Stimulated activated naive CD8-positive, alpha-beta T cell treated with anti-CD3 and anti-CD28 coated beads, Interleukin-15, Interleukin-2, amounts not matched to agents 100 ng/mL and 50 ng/mL, for 24 hours (primary cell): ENCODE results near the gene ERBB4.

Experiments
- H3K27ac Mint-ChIP-seq: one replicate; pipeline ENCODE4 v1.8.0; 2021; ENCODE audit warnings: mild to moderate bottlenecking, mixed read lengths
- H3K27me3 Mint-ChIP-seq: one replicate; pipeline ENCODE4 v1.8.0; 2021; ENCODE audit warnings: mixed read lengths
- H3K36me3 Mint-ChIP-seq: one replicate; pipeline ENCODE4 v1.8.0; 2021; ENCODE audit warnings: low read depth, mixed read lengths
- H3K4me1 Mint-ChIP-seq: one replicate; pipeline ENCODE4 v1.8.0; 2021; ENCODE audit warnings: low read depth, mixed read lengths
- H3K4me3 Mint-ChIP-seq: one replicate; pipeline ENCODE4 v1.8.0; 2021; ENCODE audit warnings: mild to moderate bottlenecking, mixed read lengths
- H3K9me3 Mint-ChIP-seq: one replicate; pipeline ENCODE4 v1.8.0; 2021; ENCODE audit warnings: mixed read lengths

Gene ERBB4

GRCh38 chr2:211469664-211470059, 1068.9 kb downstream of the ERBB4 start:
- no peaks in the 10 kb centered on the region for H3K4me1 Mint-ChIP-seq
- no peaks in the 10 kb centered on the region for H3K27me3 Mint-ChIP-seq
- no peak overlapping the region for H3K4me3 Mint-ChIP-seq
- peaks cover 2% of the 10 kb centered on the region for H3K9me3 Mint-ChIP-seq
- H3K27ac Mint-ChIP-seq = no peak overlapping the region
- no peaks in the 10 kb centered on the region for H3K36me3 Mint-ChIP-seq

GRCh38 chr2:211468877-211469663, 1069.5 kb downstream of the ERBB4 start:
- Mint-ChIP-seq H3K27me3 (no peaks in the 10 kb centered on the region), H3K36me3 (no peaks in the 10 kb centered on the region), H3K27ac (no peak overlapping the region), H3K4me3 (no peak overlapping the region), H3K9me3 (no peaks in the 10 kb centered on the region), H3K4me1 (no peaks in the 10 kb centered on the region)

- no peak overlapping the region for H3K27ac Mint-ChIP-seq
- no peak overlapping the region for H3K4me3 Mint-ChIP-seq
- H3K4me1 Mint-ChIP-seq = no peaks in the 10 kb centered on the region
- no peaks in the 10 kb centered on the region for H3K27me3 Mint-ChIP-seq
- no peaks in the 10 kb centered on the region for H3K36me3 Mint-ChIP-seq
- no peaks in the 10 kb centered on the region for H3K9me3 Mint-ChIP-seq
These were observed 1070.4 kb downstream of the ERBB4 start for GRCh38 chr2:211468217-211468616.

- H3K27ac Mint-ChIP-seq = no peak overlapping the region
- H3K9me3 Mint-ChIP-seq = no peaks in the 10 kb centered on the region
- H3K36me3 Mint-ChIP-seq = no peaks in the 10 kb centered on the region
These were observed 1075.2 kb downstream of the ERBB4 start for GRCh38 chr2:211463397-211463796.

GRCh38 chr2:211458974-211459373, 1079.6 kb downstream of the ERBB4 start:
- Mint-ChIP-seq H3K27me3 (no peaks in the 10 kb centered on the region), H3K36me3 (no peaks in the 10 kb centered on the region), H3K9me3 (no peaks in the 10 kb centered on the region), H3K4me1 (no peaks in the 10 kb centered on the region), H3K4me3 (no peak overlapping the region), H3K27ac (no peak overlapping the region)

More at GRCh38 chr2:211463397-211463796, 1075.2 kb downstream of the ERBB4 start:
- Mint-ChIP-seq H3K27me3 (no peaks in the 10 kb centered on the region), H3K4me3 (no peak overlapping the region), H3K4me1 (no peaks in the 10 kb centered on the region)

GRCh38 chr2:211457325-211457724, 1081.3 kb downstream of the ERBB4 start:
- H3K36me3 Mint-ChIP-seq = no peaks in the 10 kb centered on the region
- no peaks in the 10 kb centered on the region for H3K4me1 Mint-ChIP-seq
- H3K9me3 Mint-ChIP-seq = no peaks in the 10 kb centered on the region

GRCh38 chr2:211455216-211455841, 1083.3 kb downstream of the ERBB4 start:
- no peak overlapping the region for H3K27ac Mint-ChIP-seq
- H3K9me3 Mint-ChIP-seq = no peaks in the 10 kb centered on the region
- H3K27me3 Mint-ChIP-seq = no peaks in the 10 kb centered on the region
- no peaks in the 10 kb centered on the region for H3K36me3 Mint-ChIP-seq
- H3K4me3 Mint-ChIP-seq = no peak overlapping the region
- no peaks in the 10 kb centered on the region for H3K4me1 Mint-ChIP-seq

More at GRCh38 chr2:211457325-211457724, 1081.3 kb downstream of the ERBB4 start:
- Mint-ChIP-seq H3K27ac (no peak overlapping the region), H3K4me3 (no peak overlapping the region), H3K27me3 (no peaks in the 10 kb centered on the region)

GRCh38 chr2:211454679-211455078, 1083.9 kb downstream of the ERBB4 start:
- no peaks in the 10 kb centered on the region for H3K36me3 Mint-ChIP-seq
- no peak overlapping the region for H3K27ac Mint-ChIP-seq

GRCh38 chr2:211453311-211453887, 1085.2 kb downstream of the ERBB4 start:
- Mint-ChIP-seq H3K9me3 (no peaks in the 10 kb centered on the region), H3K27me3 (no peaks in the 10 kb centered on the region), H3K4me1 (no peaks in the 10 kb centered on the region), H3K27ac (no peak overlapping the region), H3K4me3 (no peak overlapping the region), H3K36me3 (no peaks in the 10 kb centered on the region)

More at GRCh38 chr2:211454679-211455078, 1083.9 kb downstream of the ERBB4 start:
- Mint-ChIP-seq H3K4me1 (no peaks in the 10 kb centered on the region), H3K27me3 (no peaks in the 10 kb centered on the region), H3K9me3 (no peaks in the 10 kb centered on the region), H3K4me3 (no peak overlapping the region)

- Mint-ChIP-seq H3K4me1 (no peaks in the 10 kb centered on the region), H3K36me3 (no peaks in the 10 kb centered on the region), H3K27ac (no peak overlapping the region), H3K27me3 (no peaks in the 10 kb centered on the region), H3K4me3 (no peak overlapping the region), H3K9me3 (no peaks in the 10 kb centered on the region)
These were observed 1087.0 kb downstream of the ERBB4 start for GRCh38 chr2:211451642-211452041.

GRCh38 chr2:211449819-211450218, 1088.8 kb downstream of the ERBB4 start:
- Mint-ChIP-seq H3K27ac (no peak overlapping the region), H3K4me3 (no peak overlapping the region), H3K9me3 (no peaks in the 10 kb centered on the region), H3K36me3 (no peaks in the 10 kb centered on the region), H3K4me1 (no peaks in the 10 kb centered on the region), H3K27me3 (no peaks in the 10 kb centered on the region)

GRCh38 chr2:211447548-211447947, 1091.1 kb downstream of the ERBB4 start:
- no peak overlapping the region for H3K27ac Mint-ChIP-seq
- no peak overlapping the region for H3K4me3 Mint-ChIP-seq
- H3K36me3 Mint-ChIP-seq = no peaks in the 10 kb centered on the region

GRCh38 chr2:211440107-211440506, 1098.5 kb downstream of the ERBB4 start:
- H3K9me3 Mint-ChIP-seq = no peaks in the 10 kb centered on the region
- no peaks in the 10 kb centered on the region for H3K4me1 Mint-ChIP-seq
- H3K27ac Mint-ChIP-seq = no peak overlapping the region
- H3K27me3 Mint-ChIP-seq = no peaks in the 10 kb centered on the region
- H3K4me3 Mint-ChIP-seq = no peak overlapping the region
- H3K36me3 Mint-ChIP-seq = no peaks in the 10 kb centered on the region

More at GRCh38 chr2:211447548-211447947, 1091.1 kb downstream of the ERBB4 start:
- H3K27me3 Mint-ChIP-seq = no peaks in the 10 kb centered on the region
- no peaks in the 10 kb centered on the region for H3K4me1 Mint-ChIP-seq
- no peaks in the 10 kb centered on the region for H3K9me3 Mint-ChIP-seq

GRCh38 chr2:211439011-211439410, 1099.6 kb downstream of the ERBB4 start:
- H3K9me3 Mint-ChIP-seq = no peaks in the 10 kb centered on the region
- no peak overlapping the region for H3K4me3 Mint-ChIP-seq
- H3K27ac Mint-ChIP-seq = no peak overlapping the region
- no peaks in the 10 kb centered on the region for H3K4me1 Mint-ChIP-seq
- no peaks in the 10 kb centered on the region for H3K27me3 Mint-ChIP-seq
- no peaks in the 10 kb centered on the region for H3K36me3 Mint-ChIP-seq

GRCh38 chr2:211437396-211437795, 1101.2 kb downstream of the ERBB4 start:
- H3K36me3 Mint-ChIP-seq = no peaks in the 10 kb centered on the region
- H3K4me1 Mint-ChIP-seq = no peaks in the 10 kb centered on the region
- no peaks in the 10 kb centered on the region for H3K9me3 Mint-ChIP-seq
- H3K27ac Mint-ChIP-seq = no peak overlapping the region
- no peaks in the 10 kb centered on the region for H3K27me3 Mint-ChIP-seq
- H3K4me3 Mint-ChIP-seq = no peak overlapping the region
